Kidney capillary endothelial cell (primary cell): ENCODE data around the gene SNAPIN.

ENCODE experiments used
- DNase-seq: peaks from one replicate; pipeline ENCODE4 v3.0.0-alpha.2; 2018; ENCODE audit warnings: low spot score

SNAPIN gene

DNA sequence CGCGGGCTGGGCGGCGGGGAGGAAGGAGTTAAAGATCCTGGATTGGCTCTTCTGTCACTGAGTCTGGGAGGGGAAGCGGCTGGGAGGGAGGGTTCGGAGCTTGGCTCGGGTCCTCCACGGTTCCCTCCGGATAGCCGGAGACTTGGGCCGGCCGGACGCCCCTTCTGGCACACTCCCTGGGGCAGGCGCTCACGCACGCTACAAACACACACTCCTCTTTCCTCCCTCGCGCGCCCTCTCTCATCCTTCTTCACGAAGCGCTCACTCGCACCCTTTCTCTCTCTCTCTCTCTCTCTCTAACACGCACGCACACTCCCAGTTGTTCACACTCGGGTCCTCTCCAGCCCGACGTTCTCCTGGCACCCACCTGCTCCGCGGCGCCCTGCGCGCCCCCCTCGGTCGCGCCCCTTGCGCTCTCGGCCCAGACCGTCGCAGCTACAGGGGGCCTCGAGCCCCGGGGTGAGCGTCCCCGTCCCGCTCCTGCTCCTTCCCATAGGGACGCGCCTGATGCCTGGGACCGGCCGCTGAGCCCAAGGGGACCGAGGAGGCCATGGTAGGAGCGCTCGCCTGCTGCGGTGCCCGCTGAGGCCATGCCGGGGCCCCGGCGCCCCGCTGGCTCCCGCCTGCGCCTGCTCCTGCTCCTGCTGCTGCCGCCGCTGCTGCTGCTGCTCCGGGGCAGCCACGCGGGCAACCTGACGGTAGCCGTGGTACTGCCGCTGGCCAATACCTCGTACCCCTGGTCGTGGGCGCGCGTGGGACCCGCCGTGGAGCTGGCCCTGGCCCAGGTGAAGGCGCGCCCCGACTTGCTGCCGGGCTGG lies 20.2 kb downstream of the SNAPIN start, which contains the start of gene NPR1:
TSS of gene NPR1 (plus strand) at position 170 of the 818 bp plus-strand sequence. CDS start at position 591, 421 bp downstream.
- peak; percentile 36 for DNase-seq

DNA sequence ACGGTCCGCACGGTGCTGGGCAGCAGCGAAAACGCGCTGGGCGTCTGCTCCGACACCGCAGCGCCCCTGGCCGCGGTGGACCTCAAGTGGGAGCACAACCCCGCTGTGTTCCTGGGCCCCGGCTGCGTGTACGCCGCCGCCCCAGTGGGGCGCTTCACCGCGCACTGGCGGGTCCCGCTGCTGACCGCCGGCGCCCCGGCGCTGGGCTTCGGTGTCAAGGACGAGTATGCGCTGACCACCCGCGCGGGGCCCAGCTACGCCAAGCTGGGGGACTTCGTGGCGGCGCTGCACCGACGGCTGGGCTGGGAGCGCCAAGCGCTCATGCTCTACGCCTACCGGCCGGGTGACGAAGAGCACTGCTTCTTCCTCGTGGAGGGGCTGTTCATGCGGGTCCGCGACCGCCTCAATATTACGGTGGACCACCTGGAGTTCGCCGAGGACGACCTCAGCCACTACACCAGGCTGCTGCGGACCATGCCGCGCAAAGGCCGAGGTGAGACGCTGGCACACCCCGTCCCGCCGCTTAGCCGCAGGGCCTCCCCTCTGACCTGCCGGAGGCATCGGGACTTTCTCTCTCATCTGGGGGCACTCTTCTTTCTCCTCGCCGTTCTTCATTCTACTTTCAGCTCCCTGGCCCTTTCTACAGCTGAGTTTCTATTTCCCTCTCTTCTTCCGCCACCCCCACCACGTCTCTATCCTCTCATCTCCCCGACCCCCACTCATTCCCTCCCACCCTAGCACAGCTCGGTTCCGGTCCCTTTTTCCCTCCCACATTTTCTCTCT lies 21.0 kb downstream of the SNAPIN start:
- DNase-seq: no peak

GRCh38 chr1:153680120-153680403 lies 21.6 kb downstream of the SNAPIN start:
- no peak for DNase-seq

DNA sequence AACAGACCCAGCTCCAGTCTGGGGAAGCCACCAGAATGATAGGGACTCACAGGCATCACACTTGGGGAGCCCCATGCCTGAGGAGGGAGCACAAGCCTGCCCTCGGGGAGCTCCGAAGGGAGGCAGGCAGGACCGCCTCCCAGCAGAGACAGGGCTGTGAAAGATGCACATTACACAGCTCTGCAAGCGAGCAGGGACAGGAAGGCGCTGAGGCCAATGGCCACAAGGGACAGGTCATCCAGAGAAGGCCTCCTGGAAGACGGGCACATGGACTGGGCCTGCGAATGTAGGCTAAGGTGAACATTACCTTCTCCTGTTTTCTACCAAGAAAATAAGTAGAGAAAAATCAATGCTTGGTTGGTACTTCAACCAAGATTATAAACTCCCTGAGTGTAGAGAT lies 24.2 kb downstream of the SNAPIN start:
- DNase-seq: no peak

DNA sequence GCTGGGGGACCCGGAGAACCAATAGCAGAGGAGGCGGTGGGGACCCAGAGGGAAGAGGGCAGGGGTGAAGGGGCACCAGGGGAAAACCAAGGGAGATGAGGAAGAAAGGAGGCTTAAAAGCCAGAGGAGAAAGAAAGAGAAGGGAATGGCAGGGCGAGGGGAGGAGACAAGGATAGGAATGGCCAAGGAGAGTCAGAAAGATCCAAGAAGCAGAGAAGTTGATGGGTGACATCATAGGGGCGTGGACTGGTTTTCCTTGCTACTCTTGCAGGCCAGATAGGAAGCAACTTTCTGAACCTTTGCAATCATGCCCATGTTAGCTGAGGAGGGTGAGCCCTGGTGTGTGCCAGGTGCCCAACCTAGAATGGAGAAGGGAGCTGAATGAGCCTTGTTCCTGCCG lies 25.4 kb downstream of the SNAPIN start:
- DNase-seq: no peak

GRCh38 chr1:153684892-153685291 lies 26.4 kb downstream of the SNAPIN start:
- DNase-seq: no peak

GRCh38 chr1:153685544-153686340 lies 27.2 kb downstream of the SNAPIN start:
- no peak for DNase-seq

GRCh38 chr1:153687346-153688125 lies 29.0 kb downstream of the SNAPIN start:
- DNase-seq: no peak

DNA sequence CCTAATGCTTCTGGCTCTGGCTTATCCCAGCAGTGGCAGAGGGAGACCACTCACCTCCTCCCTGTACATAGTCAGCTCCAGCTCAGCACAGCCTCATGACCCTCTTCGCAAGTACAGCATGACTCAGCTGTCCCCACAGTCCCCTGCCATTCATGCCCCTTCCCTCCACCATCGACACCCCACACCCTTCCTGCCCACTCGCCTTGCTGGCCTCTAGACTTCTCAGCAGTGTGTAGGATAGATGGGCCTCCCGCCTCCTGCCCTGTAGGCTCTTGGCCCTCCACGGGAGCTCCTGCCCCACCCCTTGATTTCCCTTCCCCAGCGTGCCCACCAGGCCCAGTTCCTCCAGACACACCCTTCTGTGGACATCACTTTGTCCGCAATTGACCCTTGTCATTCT lies 29.8 kb downstream of the SNAPIN start:
- DNase-seq: no peak

DNA sequence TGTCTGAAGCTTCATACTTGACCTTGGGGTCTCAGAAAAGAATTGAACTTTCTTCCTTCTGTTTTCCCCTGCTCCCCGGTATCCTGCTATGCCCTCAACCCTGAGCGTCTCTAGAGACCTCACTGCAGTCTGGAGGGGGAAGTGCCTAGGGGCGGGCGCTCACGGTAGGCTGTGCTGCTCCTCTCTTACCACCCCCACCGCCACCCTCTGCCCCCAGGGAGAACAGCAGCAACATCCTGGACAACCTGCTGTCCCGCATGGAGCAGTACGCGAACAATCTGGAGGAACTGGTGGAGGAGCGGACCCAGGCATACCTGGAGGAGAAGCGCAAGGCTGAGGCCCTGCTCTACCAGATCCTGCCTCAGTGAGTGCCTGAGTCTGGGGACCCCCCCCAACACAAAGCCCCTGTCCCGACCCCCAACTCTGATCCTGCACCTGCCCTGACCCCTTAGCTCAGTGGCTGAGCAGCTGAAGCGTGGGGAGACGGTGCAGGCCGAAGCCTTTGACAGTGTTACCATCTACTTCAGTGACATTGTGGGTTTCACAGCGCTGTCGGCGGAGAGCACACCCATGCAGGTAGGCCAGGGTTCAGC lies 30.3 kb downstream of the SNAPIN start:
- DNase-seq: no peak

DNA sequence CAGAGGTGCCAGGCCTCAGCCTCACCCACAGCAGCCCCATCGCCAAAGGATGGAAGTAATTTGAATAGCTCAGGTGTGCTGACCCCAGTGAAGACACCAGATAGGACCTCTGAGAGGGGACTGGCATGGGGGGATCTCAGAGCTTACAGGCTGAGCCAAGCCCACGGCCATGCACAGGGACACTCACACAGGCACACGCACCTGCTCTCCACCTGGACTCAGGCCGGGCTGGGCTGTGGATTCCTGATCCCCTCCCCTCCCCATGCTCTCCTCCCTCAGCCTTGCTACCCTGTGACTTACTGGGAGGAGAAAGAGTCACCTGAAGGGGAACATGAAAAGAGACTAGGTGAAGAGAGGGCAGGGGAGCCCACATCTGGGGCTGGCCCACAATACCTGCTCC lies 35.0 kb downstream of the SNAPIN start:
- no peak for DNase-seq

DNA sequence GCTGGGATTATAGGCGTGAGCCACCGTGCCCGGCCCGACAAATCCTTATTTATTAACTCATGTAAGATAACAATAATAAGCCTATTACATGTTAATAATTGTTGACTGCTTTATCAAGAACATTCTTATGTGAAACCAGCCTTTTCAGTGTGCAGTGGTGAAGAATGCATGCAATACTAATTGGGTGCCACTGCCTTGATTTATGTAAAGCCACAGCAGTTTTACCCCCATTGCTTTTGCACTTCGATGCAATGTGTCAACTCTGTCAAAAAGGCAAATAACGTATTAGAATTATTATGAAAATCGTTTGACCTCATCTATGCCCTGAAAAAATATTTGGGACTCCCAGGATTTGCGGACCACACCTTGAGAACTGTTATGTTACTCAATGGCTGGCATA lies 38.2 kb downstream of the SNAPIN start:
- DNase-seq: no peak

GRCh38 chr1:153697191-153698019 lies 38.9 kb downstream of the SNAPIN start:
- DNase-seq: peak; percentile 33

DNA sequence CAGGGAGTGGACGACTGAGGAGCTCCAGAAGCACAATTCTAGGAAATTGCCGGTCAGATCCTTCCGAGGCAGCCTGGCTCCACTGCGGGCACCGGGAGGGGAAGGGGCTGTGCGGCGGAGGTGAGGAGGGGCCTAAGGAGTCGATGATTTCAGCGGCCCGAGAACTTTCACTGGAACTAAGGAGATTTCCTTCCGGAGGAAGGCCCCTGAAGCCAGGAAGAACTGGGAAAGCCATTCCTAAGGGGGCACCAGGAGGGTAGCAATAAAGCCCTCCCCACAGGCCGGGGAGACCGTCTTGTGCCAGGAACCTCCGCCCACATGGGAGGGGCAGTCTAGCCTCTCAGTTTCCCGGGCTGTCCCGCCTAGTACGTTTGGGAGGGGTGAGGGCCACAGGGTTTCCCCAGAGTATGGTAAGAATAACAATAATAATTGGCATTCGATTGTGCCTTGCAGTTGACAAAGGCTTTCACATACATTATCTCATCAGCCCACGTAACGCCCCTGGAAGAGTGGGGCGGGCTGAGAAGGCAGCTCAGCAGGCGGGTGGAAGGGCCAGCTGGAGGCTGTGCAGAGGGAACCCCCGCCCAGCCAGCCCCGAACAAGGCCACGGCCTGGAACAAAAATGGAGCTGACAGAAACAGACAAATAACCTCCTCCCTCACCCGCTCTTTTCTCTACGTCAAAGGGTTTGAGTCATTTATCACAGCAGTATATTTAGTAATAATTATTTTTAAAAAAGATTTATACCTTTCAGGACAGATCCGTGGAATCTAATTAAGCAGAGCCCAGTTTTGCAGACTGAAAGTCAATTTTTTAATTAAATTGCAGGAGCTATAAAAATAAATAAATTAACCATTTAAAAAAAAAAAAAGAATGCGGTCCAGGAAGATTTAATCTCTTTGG lies 39.8 kb downstream of the SNAPIN start:
- peak; percentile 75 for DNase-seq

DNA sequence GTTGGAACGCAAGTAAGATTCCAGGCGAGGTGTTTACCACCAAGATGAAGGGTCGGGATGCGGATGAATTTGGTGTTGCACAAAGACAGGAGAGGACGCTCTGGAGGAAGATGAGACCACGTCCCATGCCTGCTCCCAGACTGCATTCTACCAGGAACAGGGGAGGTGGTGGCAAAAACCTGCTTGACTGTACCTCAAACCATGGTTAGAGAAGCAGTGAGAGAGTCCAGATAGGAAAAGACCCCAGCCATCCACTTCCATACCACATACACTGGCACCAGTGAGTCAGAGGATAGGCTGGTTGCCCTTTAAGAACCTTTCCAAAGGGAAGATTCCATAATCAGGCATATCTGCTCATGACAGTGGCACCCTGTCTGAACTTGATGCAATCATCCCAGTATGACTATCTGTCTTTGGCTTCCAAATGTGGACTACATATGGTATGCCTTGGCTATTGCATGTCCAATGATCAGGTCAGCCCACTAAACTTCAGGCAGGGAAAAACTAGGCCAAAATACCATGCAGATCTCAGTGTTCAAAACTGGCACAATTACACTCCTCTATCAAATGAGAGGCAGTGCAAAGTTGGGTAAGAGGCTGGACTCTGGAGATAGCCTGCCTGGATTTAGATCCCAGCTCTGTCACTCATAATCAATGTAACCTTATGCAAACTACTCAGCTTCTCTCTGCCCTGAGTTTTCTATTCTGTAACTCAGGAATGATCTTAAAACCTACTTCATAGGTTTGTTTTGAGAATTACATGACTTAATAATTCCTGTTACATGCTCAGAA lies 40.6 kb downstream of the SNAPIN start:
- DNase-seq: peak; percentile 23

DNA sequence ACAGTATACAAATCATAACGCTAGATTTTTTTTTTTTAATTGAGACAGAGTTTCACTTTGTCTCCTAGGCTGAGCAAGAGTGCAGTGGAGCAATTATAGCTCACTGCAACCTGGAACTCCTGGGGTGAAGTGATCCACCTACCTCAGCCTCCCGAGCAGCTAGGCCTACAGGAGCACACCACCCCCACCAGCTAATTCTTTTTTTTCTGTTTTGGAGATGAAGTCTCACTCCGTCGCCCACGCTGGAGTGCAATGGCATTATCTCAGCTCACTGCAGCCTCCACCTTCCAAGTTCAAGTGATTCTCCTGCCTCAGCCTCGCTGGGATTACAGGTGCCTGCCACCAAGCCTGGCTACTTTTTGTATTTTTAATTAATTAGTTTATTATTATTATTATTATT lies 41.3 kb downstream of the SNAPIN start:
- no peak for DNase-seq

DNA sequence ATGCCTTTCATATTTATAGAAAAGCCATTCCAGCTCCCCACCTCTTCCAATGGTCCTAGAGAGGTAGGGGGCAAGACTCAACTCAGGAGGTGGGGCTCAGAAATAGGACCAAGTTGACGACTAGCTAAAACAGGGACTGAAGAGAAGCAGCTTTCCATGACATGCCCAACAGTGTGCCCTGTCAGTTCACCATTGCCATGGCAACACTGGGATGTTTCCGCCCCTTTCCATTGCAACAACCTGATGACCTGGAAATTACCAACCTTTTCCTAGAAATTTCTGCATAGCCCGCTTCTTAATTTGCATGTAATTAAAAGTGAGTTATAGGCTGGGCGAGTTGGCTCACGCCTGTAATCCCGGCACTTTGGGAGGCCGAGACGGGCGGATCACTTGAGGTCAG lies 47.0 kb downstream of the SNAPIN start:
- no peak for DNase-seq

DNA sequence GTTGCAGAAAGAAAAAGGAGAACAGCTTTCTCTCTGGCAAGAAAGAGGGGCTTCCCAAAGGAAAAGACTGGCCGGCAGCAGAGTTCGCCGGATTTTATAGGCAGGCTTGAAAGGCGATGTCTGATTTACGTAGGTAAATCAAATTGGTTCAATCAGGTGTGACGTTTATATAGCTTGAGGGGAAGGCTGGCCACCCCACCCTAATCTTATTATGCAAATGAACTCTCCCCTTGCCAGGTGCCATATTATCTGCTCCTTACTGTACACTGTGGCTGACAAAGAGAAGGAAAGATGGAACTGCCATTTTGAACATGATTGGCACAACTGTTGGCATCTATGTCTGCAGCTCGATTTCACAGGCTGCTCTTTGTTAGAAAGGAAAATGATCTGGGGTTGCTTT lies 52.5 kb downstream of the SNAPIN start:
- DNase-seq: no peak
